GM10266 (cell line): ENCODE measurements around the gene SMTNL1.

ENCODE experiments used
- DNase-seq: peaks from one replicate; pipeline ENCODE4 v3.0.0; 2012; ENCODE audit errors: extremely low spot score
- TF ChIP-seq, protein P1 (sequence below): IDR thresholded peaks from 2 replicates; pipeline ENCODE4 v1.5.1; 2012; ENCODE audit warnings: mild to moderate bottlenecking, low read depth; ENCODE audit not compliant: control insufficient read depth, insufficient read depth; ENCODE audit errors: missing control alignments

Gene SMTNL1

GRCh38 chr11:57574061-57574460 lies 36.7 kb downstream of the SMTNL1 start:
- TF ChIP-seq, protein P1, sequence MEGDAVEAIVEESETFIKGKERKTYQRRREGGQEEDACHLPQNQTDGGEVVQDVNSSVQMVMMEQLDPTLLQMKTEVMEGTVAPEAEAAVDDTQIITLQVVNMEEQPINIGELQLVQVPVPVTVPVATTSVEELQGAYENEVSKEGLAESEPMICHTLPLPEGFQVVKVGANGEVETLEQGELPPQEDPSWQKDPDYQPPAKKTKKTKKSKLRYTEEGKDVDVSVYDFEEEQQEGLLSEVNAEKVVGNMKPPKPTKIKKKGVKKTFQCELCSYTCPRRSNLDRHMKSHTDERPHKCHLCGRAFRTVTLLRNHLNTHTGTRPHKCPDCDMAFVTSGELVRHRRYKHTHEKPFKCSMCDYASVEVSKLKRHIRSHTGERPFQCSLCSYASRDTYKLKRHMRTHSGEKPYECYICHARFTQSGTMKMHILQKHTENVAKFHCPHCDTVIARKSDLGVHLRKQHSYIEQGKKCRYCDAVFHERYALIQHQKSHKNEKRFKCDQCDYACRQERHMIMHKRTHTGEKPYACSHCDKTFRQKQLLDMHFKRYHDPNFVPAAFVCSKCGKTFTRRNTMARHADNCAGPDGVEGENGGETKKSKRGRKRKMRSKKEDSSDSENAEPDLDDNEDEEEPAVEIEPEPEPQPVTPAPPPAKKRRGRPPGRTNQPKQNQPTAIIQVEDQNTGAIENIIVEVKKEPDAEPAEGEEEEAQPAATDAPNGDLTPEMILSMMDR, result no peak
- DNase-seq, result no peak

DNA sequence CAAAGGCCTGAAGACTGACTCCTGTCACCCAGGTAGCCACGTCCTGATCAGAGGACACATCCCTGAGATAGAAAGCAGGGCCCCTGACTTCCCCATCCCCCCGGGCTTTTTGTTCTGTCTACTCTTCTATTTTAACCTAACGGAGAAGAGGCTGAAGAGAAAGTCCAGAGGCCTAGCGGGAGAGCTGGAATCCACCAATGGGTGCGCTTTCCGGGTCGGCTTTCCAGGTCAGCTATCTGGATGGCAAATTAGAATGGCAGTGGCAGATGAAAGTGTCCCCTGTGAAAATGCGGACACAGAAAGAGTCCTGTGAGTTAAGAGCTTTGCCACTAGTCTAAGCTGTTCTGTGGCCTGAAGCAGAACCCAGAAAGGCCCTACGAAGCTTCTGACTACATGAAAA lies 46.9 kb downstream of the SMTNL1 start:
- TF ChIP-seq, protein P1, result no peak
- no peak for DNase-seq

DNA sequence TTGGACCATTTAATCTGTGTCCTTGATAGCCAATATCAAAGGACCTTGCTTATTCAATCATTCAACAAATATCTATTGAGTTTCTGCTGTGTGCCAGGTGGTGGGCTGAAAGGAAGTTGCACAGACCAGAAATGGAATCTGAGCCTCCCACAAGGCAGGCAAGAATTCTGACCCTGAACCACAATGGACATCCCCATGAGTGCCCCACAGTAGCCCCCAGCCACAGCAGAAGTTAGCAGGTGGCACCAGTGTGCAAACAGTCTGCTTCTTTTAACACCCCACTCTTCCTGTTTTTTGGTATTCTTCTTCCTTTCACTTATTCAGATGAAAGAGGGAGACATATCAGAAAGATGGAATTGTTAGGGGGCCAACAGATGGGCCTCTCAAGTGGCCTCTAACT lies 47.9 kb downstream of the SMTNL1 start:
- no peak for DNase-seq
- TF ChIP-seq, protein P1, result no peak

- TF ChIP-seq, protein P1, result no peak
- no peak for DNase-seq
Observed at GRCh38 chr11:57586711-57587245, 49.4 kb downstream of the SMTNL1 start.

DNA sequence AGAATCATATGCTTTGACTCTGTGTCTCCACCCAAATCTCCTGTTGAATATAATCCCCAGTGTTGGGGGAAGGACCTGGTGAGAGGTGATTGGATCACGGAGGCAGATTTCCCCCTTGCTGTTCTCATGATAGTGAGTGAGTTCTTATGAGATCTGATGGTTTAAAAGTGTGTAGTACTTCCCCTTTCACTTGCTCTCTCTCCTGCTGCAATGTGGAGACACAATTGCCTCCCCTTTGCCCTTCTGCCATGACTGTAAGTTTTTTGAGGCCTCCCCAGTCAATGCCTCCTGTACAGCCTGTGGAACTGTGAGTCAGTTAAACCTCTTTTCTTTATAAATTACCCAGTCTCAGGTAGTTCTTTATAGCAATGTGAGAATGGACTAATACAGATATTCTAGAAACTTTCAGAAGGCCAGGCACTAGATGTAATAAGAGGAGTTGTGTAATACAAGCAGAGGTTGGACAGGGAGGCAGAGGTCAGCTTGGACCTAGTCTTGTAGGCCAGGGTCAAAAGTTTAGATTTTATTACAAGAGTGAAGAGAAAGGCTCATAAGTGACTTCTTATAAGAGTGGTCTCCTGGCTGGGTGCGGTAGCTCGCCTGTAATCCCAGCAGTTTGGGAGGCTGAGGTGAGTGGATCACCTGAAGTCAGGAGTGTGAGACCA lies 50.8 kb downstream of the SMTNL1 start:
- no peak for DNase-seq
- TF ChIP-seq, protein P1, result no peak

DNA sequence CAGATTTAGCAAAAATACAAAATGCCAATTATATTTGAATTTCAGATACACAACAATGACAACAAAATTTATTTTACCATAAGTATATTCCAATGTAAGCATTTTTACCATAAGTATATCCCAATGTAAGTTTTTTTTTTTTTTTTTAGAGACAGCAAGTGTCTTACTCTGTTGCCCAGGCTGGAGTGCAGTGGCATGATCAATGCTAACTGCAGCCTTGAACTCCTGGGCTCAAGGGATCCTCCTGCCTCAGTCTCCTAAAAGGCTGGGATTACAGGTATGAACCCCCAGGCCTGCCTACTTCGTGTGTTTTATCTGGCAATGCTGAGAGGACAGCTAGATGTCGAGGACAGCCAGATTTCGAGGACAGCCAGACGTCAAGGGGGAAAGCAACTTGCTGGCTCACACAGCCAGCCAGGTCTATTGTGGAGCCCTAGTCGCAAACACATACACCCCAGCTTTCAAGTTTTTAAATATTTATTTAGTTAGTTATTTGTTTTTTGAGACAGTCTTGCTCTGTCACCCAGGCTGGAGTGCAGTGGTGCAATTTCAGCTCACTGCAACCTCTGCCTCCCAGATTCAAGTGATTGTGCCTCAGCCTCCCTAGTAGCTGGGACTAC lies 59.0 kb downstream of the SMTNL1 start:
- DNase-seq, result no peak
- TF ChIP-seq, protein P1, result no peak

GRCh38 chr11:57597461-57597915 lies 60.1 kb downstream of the SMTNL1 start, which contains the start of gene SERPING1:
SERPING1 (plus strand) TSS chr11:57597685; CDS start chr11:57598271, 586 bp downstream.
- DNase-seq, result no peak

More at GRCh38 chr11:57597461-57597915, 60.1 kb downstream of the SMTNL1 start, which contains the start of gene SERPING1:
- TF ChIP-seq, protein P1, result no peak
